GM19043 (cell line): ENCODE results near the gene HBM.
"Not testable (repeated sequence)": the region's sequence is repeated elsewhere in the genome, so short reads cannot be mapped to it uniquely, and the experiment has no call there.

Experiments
- ATAC-seq: cut with Tn5 transposase; IDR thresholded peaks from one replicate; pipeline ENCODE4 v1.9.1; 2021; ENCODE audit warnings: low read depth; ENCODE audit not compliant: unreplicated experiment

HBM gene, protein sequence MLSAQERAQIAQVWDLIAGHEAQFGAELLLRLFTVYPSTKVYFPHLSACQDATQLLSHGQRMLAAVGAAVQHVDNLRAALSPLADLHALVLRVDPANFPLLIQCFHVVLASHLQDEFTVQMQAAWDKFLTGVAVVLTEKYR

DNA sequence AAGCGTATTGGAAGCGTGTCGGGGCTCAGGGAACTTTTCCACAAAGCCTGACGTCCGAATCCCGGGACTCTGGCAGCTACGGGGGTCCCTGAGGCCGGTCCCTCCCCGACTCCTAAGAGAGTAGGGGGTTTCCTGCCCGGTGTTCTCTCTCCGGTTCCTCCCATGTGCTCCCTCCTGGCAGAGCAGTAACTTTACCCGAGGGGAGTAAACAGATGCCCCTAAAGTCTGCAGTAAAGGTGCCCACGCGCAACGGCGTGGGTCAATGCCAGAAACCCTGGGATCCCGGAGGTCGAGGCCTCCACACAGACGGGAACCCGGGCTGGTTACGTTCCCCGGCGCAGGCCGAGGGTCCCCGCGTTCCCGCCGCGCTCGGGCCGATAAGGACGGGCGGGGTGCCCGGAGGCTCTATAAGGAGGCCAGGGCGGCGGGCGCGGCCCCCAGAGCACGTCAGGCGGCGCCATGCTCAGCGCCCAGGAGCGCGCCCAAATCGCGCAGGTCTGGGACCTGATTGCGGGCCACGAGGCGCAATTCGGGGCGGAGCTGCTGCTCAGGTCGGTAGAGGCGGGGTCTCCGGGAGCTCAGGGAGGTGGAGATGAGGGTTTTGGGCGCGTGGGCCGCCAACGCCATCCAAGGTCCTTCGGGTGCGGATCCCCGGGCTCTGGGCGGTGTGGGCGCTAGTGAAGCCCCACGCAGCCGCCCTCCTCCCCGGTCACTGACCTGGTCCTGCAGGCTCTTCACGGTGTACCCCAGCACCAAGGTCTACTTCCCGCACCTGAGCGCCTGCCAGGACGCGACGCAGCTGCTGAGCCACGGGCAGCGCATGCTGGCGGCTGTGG, at the start of gene HBM:
HBM (plus strand) TSS at position 440 of the 836 bp plus-strand sequence; CDS start at position 460, 20 bp downstream.
- no peak for ATAC-seq

DNA sequence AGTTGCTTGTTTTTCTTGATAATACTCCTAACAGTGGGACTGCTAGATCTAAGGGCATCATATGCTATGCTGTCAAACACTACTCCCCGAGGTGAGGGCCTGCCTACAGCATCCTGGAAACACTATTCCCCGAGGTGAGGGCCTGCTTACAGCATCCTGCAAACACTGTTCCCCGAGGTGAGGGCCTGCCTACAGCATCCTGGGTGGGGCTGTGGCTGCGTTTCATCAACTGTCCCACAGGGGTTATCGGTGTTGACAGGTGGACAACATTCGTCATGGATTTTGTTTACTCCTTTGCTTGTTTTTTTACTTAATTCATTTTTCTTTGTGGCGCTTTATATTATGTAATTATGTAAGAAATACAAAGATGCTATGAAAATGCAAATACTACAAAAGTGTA, 49.8 kb upstream of the HBM start:
- ATAC-seq = no peak

DNA sequence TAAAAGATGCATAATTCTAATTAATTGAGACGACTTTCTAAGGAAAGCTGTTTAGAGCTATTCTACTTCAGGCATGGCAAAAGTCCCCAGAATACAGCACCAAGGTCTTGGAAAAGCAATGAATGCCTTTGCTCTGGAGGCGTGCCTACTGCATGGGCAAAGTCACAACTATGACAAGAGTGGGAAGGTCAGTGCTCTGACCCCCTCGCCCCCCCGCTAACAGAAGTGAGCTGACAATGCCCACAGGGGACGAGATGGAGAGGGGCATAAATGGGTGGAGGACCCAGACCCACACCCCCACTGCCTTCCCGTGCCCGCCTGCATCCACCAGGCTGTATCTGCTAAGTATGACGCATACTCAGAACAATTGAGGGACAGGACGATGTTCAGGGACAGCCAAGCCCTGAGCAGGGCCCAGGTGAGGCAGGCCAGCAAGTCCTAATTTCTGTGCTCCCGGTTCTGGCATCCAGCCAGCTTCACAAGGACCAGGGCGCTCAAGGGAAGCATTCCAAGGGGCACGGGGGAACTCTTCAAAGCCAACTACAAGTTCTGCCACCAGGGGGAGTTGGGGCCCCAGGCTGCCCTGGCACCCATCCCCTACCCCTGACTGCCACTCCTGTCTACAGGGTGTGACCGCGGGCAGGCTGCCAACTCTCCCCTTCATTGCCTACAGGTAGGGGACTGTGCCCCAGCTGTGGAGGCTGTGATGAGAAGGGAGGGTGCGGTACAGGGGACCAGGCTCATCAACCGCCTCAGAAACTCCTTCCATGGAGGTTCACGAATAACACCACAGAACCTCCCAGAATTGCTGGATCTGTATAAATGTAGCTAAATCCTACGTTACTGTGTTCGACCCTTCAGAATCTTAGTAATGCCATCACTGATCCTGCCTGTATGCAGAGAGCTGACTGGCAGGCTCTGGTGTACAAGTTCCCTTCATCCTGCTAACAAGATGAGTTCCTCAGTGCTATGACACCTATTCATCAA, 48.1 kb upstream of the HBM start:
- no peak for ATAC-seq

DNA sequence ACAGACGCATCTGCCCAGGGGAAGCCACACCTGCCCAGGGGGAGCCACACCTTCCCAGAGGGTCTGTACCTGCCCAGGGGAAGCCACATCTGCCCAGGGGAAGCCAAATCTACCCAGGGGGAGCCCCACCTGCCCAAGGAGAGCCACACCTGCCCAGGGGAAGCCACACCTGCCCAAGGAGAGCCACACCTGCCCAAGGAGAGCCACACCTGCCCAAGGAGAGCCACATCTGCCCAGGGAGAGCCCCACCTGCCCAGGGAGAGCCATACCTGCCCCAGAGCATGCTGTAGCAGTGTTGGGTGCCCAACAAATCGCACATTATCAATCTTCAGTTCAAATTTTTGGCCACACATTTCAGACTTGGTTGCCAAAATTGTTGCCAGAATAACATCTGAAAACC, 46.9 kb upstream of the HBM start:
- no peak for ATAC-seq

DNA sequence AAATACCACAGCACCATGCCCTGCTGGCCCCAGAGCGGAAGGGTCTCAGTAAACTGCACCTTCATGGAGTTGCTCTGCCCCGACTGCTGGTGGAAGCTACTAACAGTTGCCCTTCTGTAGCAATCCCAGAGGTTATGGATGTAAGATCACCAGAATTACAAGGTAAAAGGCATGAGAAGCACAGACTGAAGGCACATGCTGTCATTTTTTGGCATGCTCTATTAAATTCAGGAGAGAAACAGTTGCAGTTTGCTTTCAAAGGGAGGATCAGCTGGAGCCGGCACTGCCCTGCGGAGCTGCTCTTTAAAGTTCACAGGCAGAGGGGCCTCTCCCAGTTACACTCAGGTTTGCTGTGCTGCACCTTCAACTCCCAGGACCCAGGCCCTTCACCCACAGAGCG, 46.5 kb upstream of the HBM start:
- no peak for ATAC-seq

DNA sequence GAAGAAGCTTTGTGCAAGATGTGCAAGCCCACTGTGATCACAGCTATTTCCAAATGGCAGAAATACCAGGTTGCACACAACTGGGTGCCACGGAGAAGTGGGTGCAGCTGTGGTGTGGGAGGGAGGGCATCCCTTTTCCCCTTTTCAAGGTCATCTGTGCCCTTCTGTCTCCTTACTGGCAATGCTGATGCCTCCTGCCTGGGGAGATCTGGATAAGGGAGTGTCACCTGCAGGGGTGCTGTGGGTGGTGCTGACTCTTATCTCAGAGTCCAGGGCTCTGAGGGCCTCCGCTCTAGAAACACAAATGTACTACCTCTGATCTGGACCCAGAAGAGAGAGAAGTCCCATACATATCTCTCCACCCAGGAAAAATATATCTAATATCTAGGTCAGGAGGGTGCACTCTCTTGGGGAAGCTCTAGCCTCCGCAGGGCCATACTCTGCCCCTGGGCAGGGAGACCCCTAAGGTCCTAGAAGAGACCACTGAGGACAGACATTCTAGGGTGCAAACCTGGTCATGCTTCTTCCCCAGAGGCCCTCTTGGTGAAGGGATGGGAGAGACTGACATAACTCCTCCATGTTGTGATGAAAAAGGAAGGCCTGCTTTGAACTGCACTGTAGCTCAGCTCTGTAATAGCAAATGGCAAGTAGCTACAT, 45.8 kb upstream of the HBM start:
- no peak for ATAC-seq

DNA sequence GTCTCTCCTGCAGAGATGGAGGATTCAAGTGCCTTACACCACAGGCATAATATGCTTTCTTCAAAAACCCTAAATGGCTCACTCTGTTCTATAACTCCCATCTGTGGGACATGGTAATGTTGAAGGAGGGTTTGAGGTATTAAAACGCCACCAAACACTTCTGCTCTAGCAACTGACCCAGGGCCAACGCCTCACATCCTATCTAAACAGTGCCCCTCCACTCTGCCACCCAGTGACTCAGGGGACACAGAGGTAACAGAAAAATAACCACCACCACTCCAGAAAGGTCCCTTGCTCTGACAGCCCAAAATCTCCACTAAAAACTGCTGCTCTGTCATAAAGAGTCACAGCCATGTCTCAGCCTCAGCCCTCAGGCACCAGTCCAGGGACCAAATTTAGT, 45.0 kb upstream of the HBM start:
- ATAC-seq = no peak

DNA sequence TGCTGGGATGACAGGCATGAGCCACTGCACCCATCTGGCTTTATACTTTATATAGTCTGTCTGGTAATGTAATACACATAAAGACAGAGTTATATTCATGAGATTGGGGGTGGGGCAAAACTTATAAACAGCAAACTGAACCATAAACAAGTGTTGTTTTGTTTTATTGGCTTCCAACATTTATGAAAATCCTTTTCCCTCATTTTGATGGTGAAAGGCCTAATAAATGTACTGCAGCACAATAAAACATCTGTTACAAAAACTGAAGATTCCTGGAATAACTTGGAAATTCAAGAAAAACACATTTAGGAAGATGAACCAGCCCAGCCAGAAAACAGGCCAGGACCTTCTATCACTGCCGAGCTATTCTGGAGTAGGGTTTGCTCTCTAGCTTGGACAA, 43.4 kb upstream of the HBM start:
- no peak for ATAC-seq

DNA sequence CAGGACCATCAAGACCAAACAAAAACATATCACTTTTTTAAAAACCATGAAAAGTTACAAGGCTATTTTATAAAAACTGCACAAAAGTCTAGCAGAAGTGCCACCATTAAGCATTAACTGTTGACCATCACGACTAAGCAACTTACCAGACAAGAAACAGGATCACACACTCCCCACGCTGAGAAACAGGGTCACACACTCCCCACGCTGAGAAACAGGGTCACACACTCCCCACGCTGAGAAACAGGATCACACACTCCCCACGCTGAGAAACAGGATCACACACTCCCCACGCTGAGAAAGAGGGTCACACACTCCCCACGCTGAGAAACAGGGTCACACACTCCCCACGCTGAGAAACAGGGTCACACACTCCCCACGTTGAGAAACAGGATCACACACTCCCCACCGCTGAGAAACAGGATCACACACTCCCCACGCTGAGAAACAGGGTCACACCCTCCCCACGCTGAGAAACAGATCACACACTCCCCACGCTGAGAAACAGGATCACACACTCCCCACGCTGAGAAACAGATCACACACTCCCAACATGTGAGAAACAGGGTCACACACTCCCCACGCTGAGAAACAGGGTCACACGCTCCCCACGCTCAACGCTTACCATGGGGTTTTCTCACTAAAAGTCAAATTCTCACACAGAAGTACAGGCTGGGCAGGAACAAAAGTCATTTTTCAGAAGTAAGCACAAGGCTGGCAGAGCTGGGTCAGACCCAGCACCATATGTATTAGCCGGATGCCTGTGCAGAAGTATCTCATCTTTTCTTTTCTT, 42.0 kb upstream of the HBM start:
- not testable (repeated sequence) for ATAC-seq

DNA sequence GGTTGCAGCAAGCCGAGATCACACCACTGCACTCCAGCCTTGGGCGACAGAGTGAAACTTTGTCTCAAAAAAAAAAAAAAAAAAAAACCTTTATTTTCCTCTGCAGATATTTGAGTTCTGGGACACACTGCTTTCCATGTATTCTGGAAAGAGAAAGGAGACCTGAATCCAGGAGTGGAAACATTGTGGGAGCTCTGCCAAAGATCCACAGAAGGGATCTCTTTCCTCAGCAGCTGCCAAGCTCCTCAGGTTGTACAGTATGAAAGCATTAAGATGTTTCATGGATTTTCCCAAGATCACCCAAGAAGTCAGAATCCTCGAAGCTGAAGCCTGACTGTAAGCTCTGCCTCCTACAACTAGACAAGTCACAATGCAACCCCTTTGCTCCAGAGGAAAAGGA, 40.8 kb upstream of the HBM start:
- ATAC-seq = no peak

DNA sequence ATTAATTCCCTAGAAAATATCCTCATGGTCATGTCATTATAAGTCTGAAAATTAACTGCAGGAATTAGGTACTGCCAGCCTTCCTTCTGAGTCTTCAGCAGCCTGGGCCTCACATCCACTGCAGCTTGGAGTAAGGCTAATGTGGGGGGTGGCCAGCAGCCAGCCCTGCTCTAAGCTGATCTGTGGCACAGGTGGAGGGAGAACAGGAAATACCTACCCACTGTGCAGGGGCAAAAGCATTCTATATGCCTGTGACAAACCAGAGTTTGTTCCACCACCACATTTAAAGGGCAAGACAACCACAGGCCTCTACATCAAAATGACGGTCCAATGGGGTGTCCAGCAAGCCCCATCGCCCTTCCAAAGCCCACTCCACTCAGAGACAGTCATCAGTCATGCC, 36.7 kb upstream of the HBM start:
- no peak for ATAC-seq

DNA sequence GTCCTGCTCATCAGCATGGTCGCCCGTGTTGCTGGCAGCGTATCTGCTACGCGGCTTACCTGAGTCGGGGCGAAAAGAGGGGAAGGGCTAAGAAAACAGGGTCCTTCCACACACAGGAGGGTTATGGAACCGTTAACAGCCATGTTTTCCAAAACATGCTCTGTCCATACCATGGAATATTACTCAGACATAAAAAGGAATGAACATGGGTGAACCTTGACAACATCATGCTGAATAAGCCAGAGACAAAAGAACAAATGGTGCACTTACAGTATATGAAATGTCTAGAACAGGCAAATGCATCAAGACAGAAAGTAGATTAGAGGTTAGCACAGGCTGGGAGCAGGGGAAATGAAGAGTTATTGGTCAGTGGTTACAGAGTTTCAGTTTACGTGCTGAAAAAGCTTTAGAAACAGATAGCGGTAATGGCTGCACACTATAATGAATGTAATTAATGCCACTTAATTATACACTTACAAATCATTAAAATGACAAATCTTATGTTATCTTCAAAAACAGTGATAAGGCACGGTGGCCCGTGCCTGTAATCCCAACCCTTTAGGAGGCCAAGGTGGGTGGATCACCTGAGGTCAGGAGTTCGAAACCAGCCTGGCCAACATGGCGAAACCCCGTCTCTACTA, 35.1 kb upstream of the HBM start:
- ATAC-seq = no peak

DNA sequence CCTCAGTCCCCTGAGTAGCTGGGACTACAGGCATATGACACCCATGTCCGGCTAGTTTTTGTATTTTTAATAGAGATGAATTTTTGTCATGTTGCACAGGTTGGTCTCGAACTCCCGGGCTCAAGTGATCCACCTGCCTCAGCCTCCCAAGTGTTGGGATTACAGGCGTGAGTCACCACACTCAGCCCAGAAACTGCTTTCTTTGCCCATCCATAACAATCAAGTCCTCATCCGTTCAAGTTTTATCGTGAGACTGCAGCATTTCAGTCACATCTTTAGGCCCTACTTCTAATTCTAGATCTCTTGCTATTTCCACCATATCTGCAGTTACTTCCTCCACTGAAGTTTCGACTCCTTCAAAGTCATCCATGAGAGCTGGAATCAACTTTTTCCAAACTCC, 33.7 kb upstream of the HBM start:
- no peak for ATAC-seq

DNA sequence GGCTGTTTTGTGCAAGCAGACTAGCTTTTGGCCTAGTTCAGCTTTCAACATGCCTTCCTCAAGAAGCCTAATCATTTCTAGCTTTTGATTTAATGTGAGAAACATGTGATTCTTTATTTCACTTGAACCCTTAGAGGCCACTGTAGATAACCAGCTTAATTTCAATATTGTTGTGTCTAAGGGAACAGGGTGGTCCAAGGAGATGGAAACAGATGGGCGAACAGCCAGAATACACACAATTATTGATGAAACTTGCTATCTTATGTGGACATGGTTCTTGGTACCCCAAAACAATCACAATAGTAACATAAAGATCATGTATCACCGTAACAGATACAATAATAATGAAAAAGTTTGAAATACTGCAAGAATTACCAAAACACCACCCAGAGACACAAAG, 32.1 kb upstream of the HBM start:
- ATAC-seq = no peak

DNA sequence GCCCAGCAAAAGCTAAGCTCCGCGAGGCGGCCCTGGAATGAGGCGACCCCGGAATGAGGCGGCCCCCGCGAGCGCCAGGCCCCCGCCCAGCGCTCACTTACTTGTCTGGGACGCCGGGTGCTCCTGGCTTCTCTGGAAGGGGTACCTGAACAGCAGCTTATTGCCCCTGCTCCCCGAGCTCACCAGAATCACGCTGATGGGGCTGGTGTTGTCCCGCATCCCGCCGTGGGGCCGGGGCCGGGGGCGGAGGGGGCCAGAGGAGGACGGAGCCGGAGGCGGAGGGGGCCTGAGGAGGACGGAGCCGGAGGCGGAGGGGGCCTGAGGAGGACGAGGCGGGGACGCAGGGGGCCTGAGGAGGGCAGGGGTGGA, 27.7 kb upstream of the HBM start:
- ATAC-seq = no peak

DNA sequence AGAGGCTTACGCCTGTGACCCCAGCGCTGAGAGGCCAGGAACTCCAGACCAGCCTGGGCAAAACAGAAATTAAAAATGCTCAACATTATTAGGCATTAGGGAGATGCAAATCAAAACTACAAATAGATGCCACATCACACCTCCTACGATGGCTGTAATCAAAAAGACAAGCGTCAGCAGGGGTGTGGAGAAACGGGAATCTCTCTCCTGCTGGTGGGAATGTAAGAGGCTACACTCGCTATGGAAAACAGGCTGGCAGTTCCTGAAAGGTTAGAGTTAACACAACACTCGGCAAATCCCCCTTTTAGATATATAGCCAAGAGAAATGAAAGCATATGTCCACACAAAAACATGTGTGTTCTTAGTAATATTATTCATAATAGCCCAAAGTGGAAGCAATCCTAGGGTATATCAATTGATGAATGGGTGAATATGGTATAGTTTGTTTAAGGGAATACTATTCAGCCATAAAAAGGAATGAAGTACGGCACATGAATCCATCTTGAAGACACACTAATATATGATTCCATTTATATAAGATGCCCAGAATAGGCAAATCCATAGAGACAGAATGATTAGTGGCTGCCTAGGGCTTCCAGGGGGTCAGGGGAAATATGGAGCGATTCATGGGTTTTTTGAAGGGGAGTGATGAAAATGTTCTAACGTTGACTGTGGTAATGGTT, 25.5 kb upstream of the HBM start:
- no peak for ATAC-seq

DNA sequence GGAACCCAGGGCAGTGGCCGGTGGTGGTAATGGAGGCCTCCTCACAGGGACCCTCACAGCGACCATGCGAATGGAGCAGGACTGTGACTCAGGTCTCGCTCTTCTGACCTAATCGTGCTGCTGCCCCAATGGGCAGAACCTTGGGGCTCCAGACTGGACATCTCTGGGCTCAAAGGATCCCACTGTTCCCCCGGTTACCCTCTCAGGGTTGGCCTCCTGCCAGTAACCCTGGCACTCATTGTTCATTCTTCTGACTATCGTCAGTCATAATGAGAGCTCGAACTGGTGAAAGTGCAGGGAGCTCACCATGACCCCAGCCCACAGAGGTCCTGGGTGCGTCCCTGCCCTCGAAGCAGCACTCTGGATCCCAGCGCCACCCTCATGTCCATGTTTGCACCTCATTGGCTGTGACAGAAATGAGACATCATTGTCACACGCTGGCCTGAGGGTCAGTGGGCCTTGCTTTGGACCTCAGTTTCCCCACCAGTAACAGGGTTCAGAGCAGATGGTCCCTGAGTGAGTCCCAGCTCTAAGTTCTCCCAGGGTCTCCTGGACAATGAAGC, 23.3 kb upstream of the HBM start:
- ATAC-seq = no peak

DNA sequence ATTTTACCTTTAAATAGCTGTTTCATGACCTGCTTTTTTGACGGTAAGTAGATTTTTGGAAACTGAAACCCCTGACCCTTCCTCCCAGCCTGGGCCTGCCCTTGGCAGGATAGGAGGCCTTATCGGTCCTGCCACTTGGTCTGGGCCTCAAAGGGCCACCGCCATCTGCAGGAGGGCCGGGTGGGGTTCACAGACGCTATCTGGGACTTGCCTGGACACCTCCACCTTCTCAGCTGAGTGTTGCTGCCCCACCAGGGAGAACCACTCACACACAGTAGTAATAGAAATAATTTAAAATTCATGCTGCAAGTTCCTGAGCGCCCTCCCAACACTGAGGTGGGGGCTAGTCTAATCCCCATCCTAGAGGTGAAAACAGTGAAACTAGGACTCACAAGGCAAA, 22.7 kb upstream of the HBM start:
- no peak for ATAC-seq

DNA sequence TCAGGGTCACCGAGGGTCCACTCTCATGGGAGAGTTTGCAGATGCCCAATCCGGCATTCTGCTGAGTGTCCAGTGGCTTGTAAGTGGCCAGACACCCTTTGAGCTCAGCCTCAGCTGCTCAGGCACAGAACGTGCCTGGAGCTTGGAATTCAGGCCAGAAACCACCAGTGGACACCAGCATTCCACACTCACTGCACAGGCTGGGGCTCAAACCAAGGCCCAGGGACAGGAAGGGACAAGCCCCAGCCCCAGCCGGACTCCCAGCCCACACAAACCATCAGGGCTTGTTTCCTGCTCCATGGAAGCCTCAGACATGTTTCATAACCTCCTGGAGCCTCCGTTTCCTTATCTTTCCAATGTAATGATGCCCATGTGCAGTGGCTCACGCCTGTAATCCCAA, 22.3 kb upstream of the HBM start:
- ATAC-seq = no peak
